Measurements from ENCODE around the gene ZNF346.
A peak's percentile ranks its signal among the peaks of the same experiment; 100 is the strongest.

ZNF346 gene

DNA sequence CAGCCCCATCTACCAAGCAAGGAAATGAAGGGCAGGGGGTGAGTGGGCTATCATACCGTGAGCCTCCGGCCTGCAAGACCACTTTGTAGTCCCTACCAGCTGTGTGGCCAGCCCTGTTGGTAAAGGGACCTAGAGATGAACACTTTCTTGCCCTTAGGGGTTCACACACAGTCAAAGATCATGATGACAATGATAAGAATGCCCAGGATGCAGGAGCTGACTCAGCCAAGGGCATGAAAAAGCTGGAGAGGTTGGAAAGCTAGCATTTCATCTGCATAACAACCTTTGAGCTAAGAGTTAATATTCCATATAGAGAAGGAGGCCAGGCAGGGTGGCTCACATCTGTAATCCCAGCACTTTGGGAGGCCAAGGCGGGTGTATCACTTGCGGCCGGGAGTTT lies 45.0 kb downstream of the ZNF346 start:
- DNase-seq (ENCODE audit: low read depth in 2 of 2) = no peak

DNA sequence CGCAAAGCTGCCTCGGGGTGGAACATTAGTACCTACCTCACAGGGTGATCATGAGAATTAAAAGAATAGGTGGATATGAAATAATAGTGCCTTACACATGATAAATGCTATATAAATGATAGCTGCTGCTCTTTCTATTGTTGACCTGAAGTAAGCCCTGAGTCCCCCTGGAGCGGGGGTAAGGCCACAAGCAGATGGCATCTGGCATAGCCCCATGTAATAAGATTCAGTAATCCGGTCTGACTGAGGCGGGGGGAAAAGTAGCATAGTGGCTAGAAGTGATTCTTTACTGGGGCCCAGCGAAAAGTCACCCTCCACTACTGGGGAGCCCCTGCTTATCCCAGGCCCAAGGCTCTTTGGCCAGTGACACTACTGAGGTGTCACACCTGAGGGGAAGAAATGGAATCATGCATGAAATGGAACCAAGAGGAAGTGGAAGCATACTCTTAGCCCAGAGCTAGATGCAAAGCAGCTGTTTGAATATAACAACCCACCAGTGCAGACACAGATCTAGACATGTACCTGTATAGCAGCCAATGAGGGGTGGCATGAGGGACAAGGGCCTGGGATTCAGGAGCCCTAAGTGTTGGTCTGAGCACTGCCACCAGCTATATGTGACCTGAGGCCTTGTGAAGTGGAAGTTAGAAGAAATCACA lies 48.2 kb downstream of the ZNF346 start:
- DNase-seq (ENCODE audit: low read depth in 2 of 2) = no peak

DNA sequence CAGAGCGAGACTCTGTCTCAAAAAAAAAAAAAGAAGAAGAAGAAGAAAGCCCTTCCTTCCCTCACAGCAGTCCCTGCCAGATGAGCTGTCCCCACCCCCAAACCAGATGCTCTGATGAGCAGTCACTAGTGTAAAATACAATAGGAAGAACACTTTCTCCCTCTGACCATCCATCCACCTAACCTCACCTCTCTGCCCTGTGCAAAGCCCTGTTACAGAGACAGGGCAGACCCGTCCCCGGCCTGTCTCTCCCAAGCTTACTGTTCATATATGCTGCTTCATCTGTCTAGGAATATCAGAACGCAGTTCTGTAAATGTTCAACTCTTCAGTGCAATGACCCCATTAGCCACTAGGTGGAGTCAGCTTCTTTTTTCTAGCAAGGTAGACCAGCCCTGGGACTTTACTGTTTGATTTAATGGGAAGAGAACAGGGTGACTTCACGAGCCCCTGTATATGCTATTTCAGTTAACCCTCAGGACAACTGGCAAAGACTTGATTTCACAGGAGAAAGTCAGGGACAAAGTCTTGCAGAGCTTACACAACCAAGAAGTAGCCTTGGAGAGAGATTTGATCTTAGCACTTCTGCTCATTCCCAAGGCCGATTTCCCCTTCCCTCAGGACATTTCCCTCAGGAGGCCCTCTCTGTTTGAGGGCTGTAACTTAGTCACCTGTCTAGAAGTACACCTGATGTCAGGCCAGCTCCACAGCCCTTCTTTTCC lies 49.3 kb downstream of the ZNF346 start:
- peak in 1 of 2 donors; percentile 49 for DNase-seq (ENCODE audit: low read depth in 2 of 2)

DNA sequence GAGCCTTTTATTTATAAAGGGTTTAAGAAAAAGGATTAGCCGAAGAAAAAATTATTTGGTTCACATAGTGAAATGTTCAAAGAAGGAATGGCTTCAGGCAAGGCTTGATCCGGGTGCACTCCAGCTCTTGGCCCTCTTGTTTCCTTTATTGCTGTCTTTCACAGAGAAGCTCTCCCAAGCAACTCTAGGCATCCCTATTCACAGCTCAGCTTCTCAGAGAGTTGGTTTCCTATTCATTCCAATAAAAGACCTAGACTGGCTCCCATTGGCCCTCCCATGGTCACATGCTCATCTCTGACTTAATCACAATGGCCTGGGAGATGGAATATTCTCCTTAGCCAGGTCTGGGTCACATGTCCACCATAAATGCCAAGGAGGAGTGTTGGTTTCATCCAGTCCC lies 54.8 kb downstream of the ZNF346 start:
- DNase-seq (ENCODE audit: low read depth in 2 of 2) = no peak

DNA sequence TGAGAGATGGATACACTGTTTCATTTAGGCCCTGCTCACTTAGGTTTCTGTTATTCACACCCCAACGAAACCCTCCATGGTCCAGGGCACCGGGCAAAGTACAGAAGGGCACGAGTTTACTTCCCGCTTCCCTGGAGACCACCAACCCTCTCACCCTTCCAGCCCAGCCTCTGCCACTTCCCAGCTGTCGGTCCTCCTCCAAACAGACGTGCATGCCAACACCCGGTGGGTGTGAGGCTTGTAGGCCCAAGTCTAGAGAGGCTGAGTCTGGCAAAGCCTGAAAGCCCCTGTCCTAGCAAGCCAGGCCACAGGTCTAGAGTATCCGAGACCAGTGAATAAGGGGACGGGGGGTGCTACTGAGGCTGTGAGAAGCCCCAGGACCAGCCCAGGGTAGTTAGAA lies 57.1 kb downstream of the ZNF346 start:
- no peak for DNase-seq (ENCODE audit: low read depth in 2 of 2)

DNA sequence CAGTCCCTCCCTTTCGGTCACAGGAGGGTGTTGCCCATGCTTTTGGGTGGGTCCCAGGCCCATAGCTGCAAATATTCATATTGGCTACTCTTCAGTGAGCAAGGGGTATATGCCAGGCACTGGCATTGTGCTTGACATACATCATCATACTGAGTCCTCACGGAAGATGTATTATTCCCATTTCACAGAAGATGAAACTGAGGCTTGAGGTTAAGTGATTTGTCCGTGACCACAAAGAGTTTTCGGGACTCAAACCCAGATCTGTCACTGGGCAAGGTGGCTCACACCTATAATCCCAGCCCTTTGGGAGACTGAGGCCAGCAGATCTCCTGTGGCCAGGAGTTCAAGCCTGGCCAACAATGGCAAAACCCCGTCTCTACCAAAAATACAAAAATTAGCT lies 57.8 kb downstream of the ZNF346 start:
- DNase-seq (ENCODE audit: low read depth in 2 of 2) = no peak

DNA sequence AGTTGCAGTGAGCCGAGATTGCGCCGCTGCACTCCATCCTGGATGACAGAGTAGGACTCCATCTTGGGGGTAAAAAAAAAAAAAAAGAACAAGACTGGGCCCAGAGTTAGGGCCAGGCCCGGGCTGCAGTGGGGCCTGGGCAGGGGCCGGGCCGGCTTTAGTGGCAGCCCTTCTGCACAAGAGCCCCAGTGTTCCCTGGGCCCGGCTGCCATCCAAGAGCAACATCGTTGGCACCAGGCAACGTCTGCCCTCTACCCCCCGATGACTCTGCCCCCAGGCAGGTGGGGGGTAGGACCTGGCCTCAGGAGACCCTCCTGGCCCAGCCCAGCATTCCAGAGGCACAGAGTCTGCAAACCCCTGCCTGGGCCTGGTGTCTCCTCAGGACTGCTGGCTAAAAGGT lies 59.4 kb downstream of the ZNF346 start:
- no peak for DNase-seq (ENCODE audit: low read depth in 2 of 2)

DNA sequence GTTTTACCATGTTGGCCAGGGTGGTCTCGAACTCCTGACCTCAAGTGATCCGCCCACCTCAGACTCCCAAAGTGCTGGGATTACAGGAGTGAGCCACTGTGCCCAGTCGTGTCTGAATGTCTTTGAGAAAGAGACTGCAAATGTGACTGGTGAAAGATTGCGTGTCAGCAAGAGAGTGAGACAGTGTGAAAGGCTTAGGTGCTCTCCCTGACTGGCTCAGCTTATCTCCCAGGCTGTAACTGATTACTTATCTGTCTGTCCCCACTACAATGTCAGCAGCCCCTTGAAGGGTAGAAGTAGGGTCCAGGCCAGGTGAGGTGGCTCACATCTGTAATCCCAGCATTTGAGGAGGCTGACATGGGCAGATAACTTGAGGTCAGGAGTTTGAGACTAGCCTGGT lies 60.9 kb downstream of the ZNF346 start:
- DNase-seq (ENCODE audit: low read depth in 2 of 2) = no peak

DNA sequence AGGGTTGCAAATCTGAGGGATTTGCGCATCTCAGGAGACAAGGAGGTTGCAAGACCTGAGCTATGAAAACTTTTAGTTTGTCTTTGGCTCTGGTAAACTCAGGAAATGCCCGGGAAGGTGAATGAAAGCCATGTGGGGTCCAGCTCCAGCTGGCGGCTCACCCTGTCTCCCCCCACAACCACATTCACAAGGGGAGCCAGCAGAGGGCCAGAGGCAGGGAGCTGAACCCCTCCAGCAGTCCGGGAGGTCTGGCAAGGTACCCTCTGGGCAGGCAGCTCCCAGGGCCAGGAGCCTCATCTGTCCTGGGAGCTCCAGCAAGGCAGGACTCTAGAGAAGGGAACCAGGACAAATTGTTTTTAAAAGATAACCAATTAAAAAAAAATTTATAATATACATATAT lies 61.7 kb downstream of the ZNF346 start:
- no peak for DNase-seq (ENCODE audit: low read depth in 2 of 2)

DNA sequence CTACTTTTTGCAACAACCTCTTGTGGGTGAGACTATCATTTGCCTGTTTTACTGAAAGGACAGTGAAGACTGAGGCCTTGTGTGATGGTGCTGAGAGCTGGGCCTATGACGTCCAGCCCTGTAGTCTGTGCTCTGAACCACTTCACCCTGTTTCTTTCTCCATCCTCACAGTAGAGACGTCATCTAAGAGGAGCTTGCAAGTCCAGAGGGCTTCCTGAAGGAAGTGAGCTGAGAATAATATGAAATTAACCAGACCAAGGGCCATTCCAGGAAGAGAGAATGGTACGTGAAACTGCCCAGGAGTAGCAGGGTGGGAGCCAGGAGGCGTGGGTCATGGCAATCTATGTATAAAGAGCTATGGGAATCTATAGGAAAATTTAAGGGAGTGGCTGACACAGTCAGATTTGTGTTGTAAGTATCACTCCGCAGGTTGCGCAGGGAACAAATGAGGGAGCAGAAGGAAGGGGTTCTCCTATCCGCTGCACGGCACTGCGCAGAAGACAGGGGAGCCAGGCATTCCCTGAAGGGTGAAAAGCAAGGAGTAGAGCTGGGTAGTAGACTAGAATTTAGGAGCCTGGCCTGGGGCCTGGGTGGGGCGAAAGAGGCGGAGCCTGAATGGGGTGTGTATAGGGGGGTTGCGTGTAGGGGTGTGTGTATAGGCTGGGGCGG lies 63.6 kb downstream of the ZNF346 start:
- DNase-seq (ENCODE audit: low read depth in 2 of 2) = no peak

DNA sequence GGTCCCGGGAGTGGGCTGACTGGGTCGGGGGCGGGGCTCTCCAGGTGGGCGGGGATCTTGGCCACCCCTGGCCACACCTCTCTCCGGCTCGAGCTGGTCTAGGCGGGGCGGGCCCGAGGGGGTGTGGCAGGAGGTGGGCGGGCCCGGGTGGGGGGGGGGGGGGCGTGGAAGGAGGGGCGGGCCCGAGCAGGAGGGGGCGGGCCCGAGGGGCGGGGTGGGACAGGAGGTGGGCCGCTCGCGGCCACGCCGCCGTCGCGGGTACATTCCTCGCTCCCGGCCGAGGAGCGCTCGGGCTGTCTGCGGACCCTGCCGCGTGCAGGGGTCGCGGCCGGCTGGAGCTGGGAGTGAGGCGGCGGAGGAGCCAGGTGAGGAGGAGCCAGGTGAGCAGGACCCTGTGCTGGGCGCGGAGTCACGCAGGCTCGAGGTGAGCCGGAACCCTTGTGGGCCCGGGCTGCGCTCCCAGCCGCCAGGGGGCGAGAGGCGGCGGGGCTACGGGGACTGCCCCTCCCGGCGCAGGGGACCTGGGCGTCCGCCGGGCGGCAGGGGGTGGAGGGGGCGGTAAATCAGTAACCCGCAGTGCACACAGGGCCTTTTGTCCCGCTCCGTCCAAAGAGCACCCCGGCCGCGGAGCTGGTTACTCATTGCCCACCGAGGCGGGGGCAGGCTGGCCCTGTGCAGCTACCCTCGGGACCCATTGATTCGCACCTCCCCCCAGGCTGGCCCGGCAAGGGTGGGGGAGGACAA lies 64.3 kb downstream of the ZNF346 start, which contains the start of gene FGFR4:
Gene FGFR4 (plus strand): TSS at position 262 of the 744 bp plus-strand sequence. CDS start 2,688 bp downstream, outside the sequence.
- peak; percentile 14 to 28 for DNase-seq (ENCODE audit: low read depth in 2 of 2)

DNA sequence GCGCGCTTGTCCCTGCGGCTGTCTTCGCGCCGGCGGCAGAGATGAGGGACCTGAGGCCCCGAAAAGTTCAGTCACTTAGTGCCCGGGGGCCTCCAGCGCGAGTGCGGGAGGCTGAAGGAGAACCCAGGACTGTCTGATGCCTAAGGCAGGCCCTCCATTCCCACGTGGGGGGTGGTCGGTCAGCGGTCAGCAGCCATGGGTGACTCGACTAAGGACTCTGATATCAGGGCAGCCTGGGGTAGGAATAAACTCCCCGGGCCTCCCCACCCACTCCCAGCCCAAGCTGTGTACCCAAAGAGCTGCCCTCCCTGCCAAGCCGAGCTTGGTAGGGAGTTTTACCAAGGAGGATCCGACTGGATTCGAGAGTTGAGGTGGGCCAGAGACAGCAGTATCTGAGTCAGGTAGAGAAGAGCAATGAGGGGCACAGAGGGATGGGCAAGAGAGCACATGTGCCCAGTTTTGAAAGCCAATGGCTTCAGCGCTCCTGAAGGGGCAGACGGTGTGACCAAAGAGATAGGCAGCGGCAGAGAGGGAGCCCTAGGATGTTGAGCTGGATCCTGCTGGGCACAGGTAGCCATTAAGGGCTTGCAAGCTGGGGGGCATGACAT lies 65.0 kb downstream of the ZNF346 start:
- no peak for DNase-seq (ENCODE audit: low read depth in 2 of 2)

DNA sequence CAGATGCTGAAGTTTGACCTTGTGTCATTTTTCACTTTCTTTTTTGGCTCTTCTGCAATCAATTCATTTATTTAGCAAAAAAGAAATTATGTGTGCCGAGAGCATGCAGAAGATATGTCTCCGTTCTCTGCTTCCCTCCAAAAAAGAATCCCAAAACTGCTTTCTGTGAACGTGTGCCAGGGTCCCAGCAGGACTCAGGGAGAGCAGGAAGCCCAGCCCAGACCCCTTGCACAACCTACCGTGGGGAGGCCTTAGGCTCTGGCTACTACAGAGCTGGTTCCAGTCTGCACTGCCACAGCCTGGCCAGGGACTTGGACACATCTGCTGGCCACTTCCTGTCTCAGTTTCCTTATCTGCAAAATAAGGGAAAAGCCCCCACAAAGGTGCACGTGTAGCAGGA lies 66.6 kb downstream of the ZNF346 start:
- DNase-seq (ENCODE audit: low read depth in 2 of 2) = no peak

DNA sequence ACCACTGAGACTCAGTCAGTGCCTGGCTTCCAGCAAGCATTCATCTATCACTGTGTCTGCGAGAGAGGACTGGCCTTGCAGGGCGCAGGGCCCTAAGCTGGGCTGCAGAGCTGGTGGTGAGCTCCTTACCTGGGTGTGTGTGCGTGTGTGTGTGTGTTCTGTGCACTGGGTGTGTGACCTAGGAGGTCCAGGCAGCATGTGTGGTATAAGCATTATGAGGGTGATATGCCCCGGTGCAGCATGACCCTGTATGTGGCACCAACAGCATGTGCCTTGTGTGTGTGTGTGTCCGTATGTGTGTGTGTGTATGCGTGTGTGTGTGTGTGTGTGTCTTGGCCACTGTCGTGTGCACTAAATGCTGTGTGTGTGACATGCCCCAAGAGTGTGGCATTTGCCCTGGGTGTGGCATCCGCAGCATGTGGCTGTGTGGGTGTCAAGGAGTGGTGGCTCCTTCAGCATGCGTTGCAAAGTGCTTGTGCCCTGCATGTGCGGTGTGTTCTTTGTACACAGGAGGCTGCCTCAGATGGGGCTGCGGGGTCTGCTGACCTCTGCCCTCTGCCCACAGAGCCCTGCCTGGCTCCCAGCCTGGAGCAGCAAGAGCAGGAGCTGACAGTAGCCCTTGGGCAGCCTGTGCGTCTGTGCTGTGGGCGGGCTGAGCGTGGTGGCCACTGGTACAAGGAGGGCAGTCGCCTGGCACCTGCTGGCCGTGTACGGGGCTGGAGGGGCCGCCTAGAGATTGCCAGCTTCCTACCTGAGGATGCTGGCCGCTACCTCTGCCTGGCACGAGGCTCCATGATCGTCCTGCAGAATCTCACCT lies 67.5 kb downstream of the ZNF346 start:
- DNase-seq (ENCODE audit: low read depth in 2 of 2) = no peak

DNA sequence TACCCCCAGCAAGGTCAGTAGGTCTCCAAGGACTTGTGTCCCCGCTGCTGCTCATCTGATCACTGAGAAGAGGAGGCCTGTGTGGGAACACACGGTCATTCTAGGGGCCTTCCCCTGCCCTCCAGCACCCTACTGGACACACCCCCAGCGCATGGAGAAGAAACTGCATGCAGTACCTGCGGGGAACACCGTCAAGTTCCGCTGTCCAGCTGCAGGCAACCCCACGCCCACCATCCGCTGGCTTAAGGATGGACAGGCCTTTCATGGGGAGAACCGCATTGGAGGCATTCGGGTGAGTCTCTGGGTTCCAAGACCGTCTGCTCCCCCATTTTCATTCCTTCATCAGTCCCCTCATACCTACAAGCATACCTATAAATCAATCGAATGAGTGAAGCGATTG lies 68.3 kb downstream of the ZNF346 start:
- no peak for DNase-seq (ENCODE audit: low read depth in 2 of 2)

DNA sequence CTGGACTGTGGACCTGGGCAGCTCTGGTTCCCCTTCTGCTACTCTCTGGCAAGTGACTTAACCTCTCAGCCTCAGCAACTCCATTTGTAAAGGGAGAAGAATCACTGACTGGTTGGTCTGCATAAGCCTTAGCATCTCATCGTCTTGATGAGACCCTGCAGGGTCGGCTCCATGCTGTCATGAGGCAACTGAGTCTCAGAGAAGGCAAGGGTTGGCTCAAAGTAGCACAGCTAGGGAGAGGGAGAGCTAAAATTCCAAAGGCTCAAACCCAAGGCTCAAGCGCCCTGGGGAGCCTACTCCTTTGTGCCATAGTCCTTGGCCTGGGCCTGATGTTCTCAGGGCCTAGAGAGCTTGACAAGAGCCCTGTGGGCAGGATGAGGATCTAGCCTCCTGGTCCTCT lies 68.7 kb downstream of the ZNF346 start:
- no peak for DNase-seq (ENCODE audit: low read depth in 2 of 2)

DNA sequence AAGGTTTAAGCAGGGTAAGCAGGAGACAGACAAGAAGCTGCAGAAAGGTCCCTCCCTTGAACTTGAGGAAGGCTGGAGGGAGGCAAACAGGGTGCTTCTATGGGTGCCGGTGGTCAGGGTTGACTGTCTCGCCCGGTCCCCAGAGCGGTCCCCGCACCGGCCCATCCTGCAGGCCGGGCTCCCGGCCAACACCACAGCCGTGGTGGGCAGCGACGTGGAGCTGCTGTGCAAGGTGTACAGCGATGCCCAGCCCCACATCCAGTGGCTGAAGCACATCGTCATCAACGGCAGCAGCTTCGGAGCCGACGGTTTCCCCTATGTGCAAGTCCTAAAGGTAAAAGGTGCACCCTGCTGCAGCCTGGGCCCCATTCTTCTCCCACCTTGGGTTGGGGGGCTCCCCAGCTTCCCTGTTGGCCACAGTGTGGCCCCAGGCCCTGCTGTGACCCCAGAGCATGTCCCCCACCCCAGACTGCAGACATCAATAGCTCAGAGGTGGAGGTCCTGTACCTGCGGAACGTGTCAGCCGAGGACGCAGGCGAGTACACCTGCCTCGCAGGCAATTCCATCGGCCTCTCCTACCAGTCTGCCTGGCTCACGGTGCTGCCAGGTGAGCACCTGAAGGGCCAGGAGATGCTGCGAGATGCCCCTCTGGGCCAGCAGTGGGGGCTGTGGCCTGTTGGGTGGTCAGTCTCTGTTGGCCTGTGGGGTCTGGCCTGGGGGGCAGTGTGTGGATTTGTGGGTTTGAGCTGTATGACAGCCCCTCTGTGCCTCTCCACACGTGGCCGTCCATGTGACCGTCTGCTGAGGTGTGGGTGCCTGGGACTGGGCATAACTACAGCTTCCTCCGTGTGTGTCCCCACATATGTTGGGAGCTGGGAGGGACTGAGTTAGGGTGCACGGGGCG lies 69.9 kb downstream of the ZNF346 start:
- no peak for DNase-seq (ENCODE audit: low read depth in 2 of 2)

DNA sequence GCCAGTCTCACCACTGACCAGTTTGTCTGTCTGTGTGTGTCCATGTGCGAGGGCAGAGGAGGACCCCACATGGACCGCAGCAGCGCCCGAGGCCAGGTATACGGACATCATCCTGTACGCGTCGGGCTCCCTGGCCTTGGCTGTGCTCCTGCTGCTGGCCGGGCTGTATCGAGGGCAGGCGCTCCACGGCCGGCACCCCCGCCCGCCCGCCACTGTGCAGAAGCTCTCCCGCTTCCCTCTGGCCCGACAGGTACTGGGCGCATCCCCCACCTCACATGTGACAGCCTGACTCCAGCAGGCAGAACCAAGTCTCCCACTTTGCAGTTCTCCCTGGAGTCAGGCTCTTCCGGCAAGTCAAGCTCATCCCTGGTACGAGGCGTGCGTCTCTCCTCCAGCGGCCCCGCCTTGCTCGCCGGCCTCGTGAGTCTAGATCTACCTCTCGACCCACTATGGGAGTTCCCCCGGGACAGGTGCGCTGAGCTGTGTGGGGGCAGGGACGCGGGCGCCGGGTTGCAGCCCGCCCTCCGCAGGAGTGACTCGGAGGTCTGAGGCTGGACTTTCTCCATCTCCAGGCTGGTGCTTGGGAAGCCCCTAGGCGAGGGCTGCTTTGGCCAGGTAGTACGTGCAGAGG lies 70.7 kb downstream of the ZNF346 start:
- DNase-seq (ENCODE audit: low read depth in 2 of 2) = no peak

DNA sequence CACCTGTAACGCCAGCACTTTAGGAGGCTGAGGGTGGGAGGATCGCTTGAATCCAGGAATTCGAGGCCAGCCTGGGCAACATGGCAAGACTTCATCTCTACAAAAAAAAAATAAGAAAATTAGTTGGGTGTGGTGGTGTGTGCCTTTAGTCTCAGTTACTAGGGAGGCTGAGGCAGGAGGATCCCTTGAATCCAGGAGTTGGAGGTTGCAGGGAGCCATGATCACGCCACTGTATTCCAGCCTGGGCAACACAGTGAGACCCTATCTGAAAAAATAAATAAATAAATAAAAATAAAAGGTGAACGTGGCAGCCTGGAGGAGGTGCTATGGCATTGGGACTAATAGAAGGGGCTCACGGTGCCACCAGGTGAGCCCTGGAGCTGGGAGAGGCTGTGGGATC lies 71.3 kb downstream of the ZNF346 start:
- DNase-seq (ENCODE audit: low read depth in 2 of 2) = no peak

Data from stimulated activated CD8-positive, alpha-beta memory T cell treated with anti-CD3 and anti-CD28 coated beads, Interleukin-7, amount 100 ng/mL, for 1 hour (primary cell).